ENCODE results near the gene STXBP6.

DNA sequence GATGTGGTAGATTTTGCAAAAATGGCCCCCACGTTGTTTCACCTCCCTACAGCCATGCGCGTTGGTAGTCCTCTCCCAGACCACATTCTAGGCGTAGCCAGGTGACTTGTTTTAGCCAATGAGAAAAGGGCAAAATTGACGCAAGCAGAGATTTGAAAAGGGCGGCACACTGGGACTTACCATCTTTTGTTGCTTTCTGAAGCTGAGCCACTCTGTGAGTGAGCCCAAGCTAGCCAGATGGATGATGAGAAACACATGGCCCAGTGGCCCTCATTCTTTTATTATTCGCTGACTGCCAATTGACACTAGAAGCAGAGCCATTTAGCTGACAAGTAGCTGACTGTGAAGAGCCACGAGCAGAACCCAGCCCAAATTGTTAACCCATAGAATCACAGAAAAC is 274.0 kb downstream of the STXBP6 start:
- no peak for TF ChIP-seq CTCF (conservative IDR thresholded peaks at IDR 0.05)
- no peak for TF ChIP-seq ZFX (IDR thresholded peaks at IDR 0.05)

Data from C4-2B (cell line).